K562 (cell line): ENCODE results near the gene NLRP6. TPM values are rescaled to one million over a fixed set of nuclear protein-coding genes. Genes with fewer than 3 reads are reported as not detected.
A peak's percentile ranks its signal among the peaks of the same experiment; 100 is the strongest.

ENCODE experiments used
- ETV6 ChIP-seq, 3 experiments: fragments of 150-350 bp in 1 of 3; sonication (generic) in 1 of 3; formaldehyde crosslinking in 1 of 3; IDR thresholded peaks; 2 replicates each; pipeline versions ENCODE4 v1.6.1 to v1.8.0; 2014 to 2022; ENCODE audit warnings: borderline replicate concordance in 2 of 3, low read depth in 2 of 3, antibody characterized with exemption in 1 of 3, low read length in 1 of 3, mild to moderate bottlenecking in 1 of 3, missing genetic modification reagents in 1 of 3
- GABPB1 ChIP-seq: sonication (generic); formaldehyde crosslinking; IDR thresholded peaks from 2 replicates; pipeline ENCODE4 v1.8.0; 2022; ENCODE audit warnings: mild to moderate bottlenecking, missing genetic modification reagents
- HMG20A ChIP-seq: fragments of 450-650 bp; formaldehyde crosslinking; conservative IDR thresholded peaks from 2 replicates; pipeline ENCODE4 v1.4.0; 2020; ENCODE audit warnings: mild to moderate bottlenecking, mixed read lengths
- MYC ChIP-seq, 2 experiments: fragments of 250-450 bp in 1 of 2; sonication (Bioruptor Pico) in 1 of 2; IDR thresholded peaks; 2 replicates each; pipeline versions ENCODE4 v1.5.1 to v1.6.1; 2012 to 2021; ENCODE audit warnings: low read depth in 2 of 2, borderline replicate concordance in 1 of 2, improper control_type of control experiment in 1 of 2, low read length in 1 of 2, mild to moderate bottlenecking in 1 of 2, moderate library complexity in 1 of 2
- RNF2 ChIP-seq: sonication (generic); IDR thresholded peaks from 2 replicates; pipeline ENCODE4 v1.6.1; 2016
- SAFB2 ChIP-seq: fragments of 200-400 bp; formaldehyde crosslinking; IDR thresholded peaks from 2 replicates; pipeline ENCODE4 v1.6.1; 2018; ENCODE audit warnings: borderline replicate concordance, low read length, low read depth, moderate library complexity; ENCODE audit not compliant: severe bottlenecking
- SAP30 ChIP-seq: fragments of 200-600 bp; sonication (generic); IDR thresholded peaks from 2 replicates; pipeline ENCODE4 v1.6.1; 2012; ENCODE audit warnings: borderline replicate concordance, low read depth, mild to moderate bottlenecking, moderate library complexity, low read length, control low read depth, inconsistent platforms; ENCODE audit not compliant: insufficient read depth, poor library complexity, severe bottlenecking
- SIX5 ChIP-seq, 2 experiments: IDR thresholded peaks; 2 replicates each; pipeline ENCODE4 v1.6.1; 2011; ENCODE audit warnings: low read length in 2 of 2, borderline replicate concordance in 1 of 2, low read depth in 1 of 2, mild to moderate bottlenecking in 1 of 2, moderate library complexity in 1 of 2; ENCODE audit not compliant: insufficient read depth in 1 of 2
- SNIP1 ChIP-seq: fragments of 450-650 bp; IDR thresholded peaks from 2 replicates; pipeline ENCODE4 v1.7.1; 2017; ENCODE audit warnings: low read depth, mild to moderate bottlenecking
- TEAD4 ChIP-seq, 2 experiments: sonication (generic) in 1 of 2; formaldehyde crosslinking in 1 of 2; IDR thresholded peaks; 2 replicates each; pipeline versions ENCODE4 v1.6.1 to v1.8.0; 2012 to 2022; ENCODE audit warnings: borderline replicate concordance in 1 of 2, inconsistent platforms in 1 of 2, low read length in 1 of 2, mild to moderate bottlenecking in 1 of 2, missing genetic modification reagents in 1 of 2
- ZNF707 ChIP-seq: fragments of 250-450 bp; sonication (Bioruptor Pico); conservative IDR thresholded peaks from 2 replicates; pipeline ENCODE4 v1.8.0; 2022; ENCODE audit warnings: inconsistent platforms, mild to moderate bottlenecking, moderate library complexity
- polyA plus RNA-seq, 8 experiments: library from polyadenylated mRNA; depleted of rRNA in 4 of 8; stranded (reverse) in 5 of 8; unstranded in 3 of 8; fragments of >200 nt; fragmentation: Nextera tagmentation in 2 of 8; fragmentation: Illumina TruSeq in 1 of 8; extraction: Ambion mirVana in 2 of 8; extraction: Trizol in 1 of 8; gene quantifications; 2 replicates each; pipeline versions ENCODE4 v1.2.1 to v1.2.3, GENCODE V29; 2011 to 2014; ENCODE audit warnings: inconsistent platforms in 1 of 8, missing spikeins in 1 of 8
- total RNA-seq, 7 experiments: library from RNA; depleted of rRNA in 6 of 7; stranded (reverse); fragments of >200 nt in 6 of 7; fragmentation: Illumina TruSeq in 2 of 7; extraction: Trizol in 2 of 7; gene quantifications; 2 replicates each; pipeline versions ENCODE4 v1.2.1 to v1.2.3, GENCODE V29; 2011 to 2021; ENCODE audit warnings: low replicate concordance in 1 of 7
- TF ChIP-seq, protein P1 (sequence below): sonication (generic); formaldehyde crosslinking; IDR thresholded peaks from 2 replicates; pipeline ENCODE4 v1.5.0; 2020; ENCODE audit warnings: missing genetic modification reagents
- TF ChIP-seq, protein P2 (sequence below), 2 experiments: fragments of 450-650 bp in 1 of 2; IDR thresholded peaks; 2 replicates each; pipeline ENCODE4 v1.6.1; 2011 to 2017; ENCODE audit warnings: low read depth in 2 of 2, antibody characterized with exemption in 1 of 2, borderline replicate concordance in 1 of 2, low read length in 1 of 2, mild to moderate bottlenecking in 1 of 2, mixed read lengths in 1 of 2; ENCODE audit not compliant: control insufficient read depth in 1 of 2
- TF ChIP-seq, protein P3 (sequence below): fragments of 250-450 bp; sonication (Bioruptor Pico); IDR thresholded peaks from 2 replicates; pipeline ENCODE4 v1.4.0; 2020
- TF ChIP-seq, protein P4 (sequence below), 3 experiments: IDR thresholded peaks in 2 of 3; conservative IDR thresholded peaks in 1 of 3; 2 replicates each; pipeline ENCODE4 v1.5.1; 2011 to 2012; ENCODE audit warnings: low read length in 3 of 3, mild to moderate bottlenecking in 3 of 3, control low read depth in 2 of 3, improper control_type of control experiment in 1 of 3, inconsistent platforms in 1 of 3, low read depth in 1 of 3, mixed read lengths in 1 of 3, moderate library complexity in 1 of 3; ENCODE audit not compliant: insufficient read depth in 2 of 3

Gene NLRP6
- total and polyA plus RNA-seq, 9 of the 15 experiments (the other 6 are each of a cell fraction or from before 2014, with no cell fraction given) = 0.03 to 0.18 (median 0.15) TPM; not detected in 5

DNA sequence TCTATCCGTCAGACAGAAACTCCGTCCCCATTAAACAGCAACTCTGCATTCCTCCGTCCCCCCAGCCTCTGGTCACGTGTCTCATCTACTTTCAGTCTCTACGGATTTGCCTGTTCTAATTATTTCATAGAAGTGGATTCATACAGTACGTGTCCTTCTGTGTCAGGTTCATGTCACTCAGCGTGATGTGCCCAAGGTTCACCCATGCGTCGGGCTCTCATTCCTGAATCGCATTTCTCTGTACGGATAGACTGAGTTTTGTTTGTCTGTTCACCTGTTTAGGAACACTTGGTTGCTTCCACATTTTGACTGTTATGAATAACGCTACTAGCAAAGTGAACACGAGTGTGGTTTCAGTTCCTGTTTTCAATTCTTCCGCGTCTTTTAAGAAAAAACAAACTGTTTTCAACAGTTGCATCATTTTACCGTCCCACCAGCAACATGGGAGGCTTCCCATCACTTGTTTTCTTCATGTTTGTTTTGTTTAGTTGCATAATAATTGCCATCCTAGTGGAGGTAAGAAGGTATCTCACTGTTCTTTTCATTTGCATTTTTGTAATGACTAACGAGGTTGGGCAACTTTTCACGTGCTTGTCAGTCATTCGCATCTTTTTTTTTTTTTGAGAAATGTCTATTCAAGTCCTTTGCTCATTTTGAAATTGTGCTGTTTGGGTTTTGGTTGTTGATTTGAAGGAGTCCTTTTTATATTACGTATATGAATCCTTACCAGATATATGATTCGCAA, 8.9 kb upstream of the NLRP6 start (continued):
- TF ChIP-seq, protein P1, sequence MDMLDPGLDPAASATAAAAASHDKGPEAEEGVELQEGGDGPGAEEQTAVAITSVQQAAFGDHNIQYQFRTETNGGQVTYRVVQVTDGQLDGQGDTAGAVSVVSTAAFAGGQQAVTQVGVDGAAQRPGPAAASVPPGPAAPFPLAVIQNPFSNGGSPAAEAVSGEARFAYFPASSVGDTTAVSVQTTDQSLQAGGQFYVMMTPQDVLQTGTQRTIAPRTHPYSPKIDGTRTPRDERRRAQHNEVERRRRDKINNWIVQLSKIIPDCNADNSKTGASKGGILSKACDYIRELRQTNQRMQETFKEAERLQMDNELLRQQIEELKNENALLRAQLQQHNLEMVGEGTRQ (CRISPR knock-in tag) = peak; percentile 85
- TF ChIP-seq, protein P2, sequence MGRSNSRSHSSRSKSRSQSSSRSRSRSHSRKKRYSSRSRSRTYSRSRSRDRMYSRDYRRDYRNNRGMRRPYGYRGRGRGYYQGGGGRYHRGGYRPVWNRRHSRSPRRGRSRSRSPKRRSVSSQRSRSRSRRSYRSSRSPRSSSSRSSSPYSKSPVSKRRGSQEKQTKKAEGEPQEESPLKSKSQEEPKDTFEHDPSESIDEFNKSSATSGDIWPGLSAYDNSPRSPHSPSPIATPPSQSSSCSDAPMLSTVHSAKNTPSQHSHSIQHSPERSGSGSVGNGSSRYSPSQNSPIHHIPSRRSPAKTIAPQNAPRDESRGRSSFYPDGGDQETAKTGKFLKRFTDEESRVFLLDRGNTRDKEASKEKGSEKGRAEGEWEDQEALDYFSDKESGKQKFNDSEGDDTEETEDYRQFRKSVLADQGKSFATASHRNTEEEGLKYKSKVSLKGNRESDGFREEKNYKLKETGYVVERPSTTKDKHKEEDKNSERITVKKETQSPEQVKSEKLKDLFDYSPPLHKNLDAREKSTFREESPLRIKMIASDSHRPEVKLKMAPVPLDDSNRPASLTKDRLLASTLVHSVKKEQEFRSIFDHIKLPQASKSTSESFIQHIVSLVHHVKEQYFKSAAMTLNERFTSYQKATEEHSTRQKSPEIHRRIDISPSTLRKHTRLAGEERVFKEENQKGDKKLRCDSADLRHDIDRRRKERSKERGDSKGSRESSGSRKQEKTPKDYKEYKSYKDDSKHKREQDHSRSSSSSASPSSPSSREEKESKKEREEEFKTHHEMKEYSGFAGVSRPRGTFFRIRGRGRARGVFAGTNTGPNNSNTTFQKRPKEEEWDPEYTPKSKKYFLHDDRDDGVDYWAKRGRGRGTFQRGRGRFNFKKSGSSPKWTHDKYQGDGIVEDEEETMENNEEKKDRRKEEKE (IDR thresholded peaks at IDR 0.05; ENCODE audit: borderline replicate concordance in 1 of 2, control insufficient read depth in 1 of 2, low read depth in 2 of 2, low read length in 1 of 2) = no peak
- TF ChIP-seq SNIP1 (no peak), RNF2 (no peak), GABPB1 (no peak), SAP30 (no peak), MYC (IDR thresholded peaks at IDR 0.05; ENCODE audit: low read depth, low read length) (peak; percentile 88), MYC (CRISPR knock-in tag; IDR thresholded peaks at IDR 0.05; ENCODE audit: borderline replicate concordance, low read depth) (no peak), ZNF707 (CRISPR knock-in tag) (no peak), TEAD4 (IDR thresholded peaks at IDR 0.05; ENCODE audit: low read length) (peak; percentile 23; the same call in 1 of the 2 replicates), TEAD4 (CRISPR knock-in tag; IDR thresholded peaks at IDR 0.05; ENCODE audit: borderline replicate concordance) (no peak), SAFB2 (no peak), SIX5 (IDR thresholded peaks at IDR 0.05; ENCODE audit: borderline replicate concordance in 1 of 2, insufficient read depth in 1 of 2, low read depth in 1 of 2, low read length in 2 of 2) (no peak), HMG20A (CRISPR knock-in tag) (no peak), ETV6 (IDR thresholded peaks at IDR 0.05; ENCODE audit: borderline replicate concordance in 1 of 2, low read depth in 2 of 2, low read length in 1 of 2) (no peak), ETV6 (CRISPR knock-in tag; IDR thresholded peaks at IDR 0.05; ENCODE audit: borderline replicate concordance) (no peak)
- TF ChIP-seq, protein P3, sequence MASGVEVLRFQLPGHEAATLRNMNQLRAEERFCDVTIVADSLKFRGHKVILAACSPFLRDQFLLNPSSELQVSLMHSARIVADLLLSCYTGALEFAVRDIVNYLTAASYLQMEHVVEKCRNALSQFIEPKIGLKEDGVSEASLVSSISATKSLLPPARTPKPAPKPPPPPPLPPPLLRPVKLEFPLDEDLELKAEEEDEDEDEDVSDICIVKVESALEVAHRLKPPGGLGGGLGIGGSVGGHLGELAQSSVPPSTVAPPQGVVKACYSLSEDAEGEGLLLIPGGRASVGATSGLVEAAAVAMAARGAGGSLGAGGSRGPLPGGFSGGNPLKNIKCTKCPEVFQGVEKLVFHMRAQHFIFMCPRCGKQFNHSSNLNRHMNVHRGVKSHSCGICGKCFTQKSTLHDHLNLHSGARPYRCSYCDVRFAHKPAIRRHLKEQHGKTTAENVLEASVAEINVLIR (CRISPR knock-in tag) = no peak
- TF ChIP-seq, protein P4, sequence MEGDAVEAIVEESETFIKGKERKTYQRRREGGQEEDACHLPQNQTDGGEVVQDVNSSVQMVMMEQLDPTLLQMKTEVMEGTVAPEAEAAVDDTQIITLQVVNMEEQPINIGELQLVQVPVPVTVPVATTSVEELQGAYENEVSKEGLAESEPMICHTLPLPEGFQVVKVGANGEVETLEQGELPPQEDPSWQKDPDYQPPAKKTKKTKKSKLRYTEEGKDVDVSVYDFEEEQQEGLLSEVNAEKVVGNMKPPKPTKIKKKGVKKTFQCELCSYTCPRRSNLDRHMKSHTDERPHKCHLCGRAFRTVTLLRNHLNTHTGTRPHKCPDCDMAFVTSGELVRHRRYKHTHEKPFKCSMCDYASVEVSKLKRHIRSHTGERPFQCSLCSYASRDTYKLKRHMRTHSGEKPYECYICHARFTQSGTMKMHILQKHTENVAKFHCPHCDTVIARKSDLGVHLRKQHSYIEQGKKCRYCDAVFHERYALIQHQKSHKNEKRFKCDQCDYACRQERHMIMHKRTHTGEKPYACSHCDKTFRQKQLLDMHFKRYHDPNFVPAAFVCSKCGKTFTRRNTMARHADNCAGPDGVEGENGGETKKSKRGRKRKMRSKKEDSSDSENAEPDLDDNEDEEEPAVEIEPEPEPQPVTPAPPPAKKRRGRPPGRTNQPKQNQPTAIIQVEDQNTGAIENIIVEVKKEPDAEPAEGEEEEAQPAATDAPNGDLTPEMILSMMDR (IDR thresholded peaks at IDR 0.05 in 2 of 3, conservative IDR thresholded peaks at IDR 0.05 in 1 of 3; ENCODE audit: insufficient read depth in 2 of 3, low read depth in 1 of 3, low read length in 3 of 3) = 0 out of 6 replicates have a peak, but pooled peaks of 1 of the 3 experiments have one; percentile 4
